ENCODE results near the gene SYNE1. TPM values are rescaled to one million over a fixed set of nuclear protein-coding genes. Genes with fewer than 3 reads are reported as not detected.

Gene SYNE1
- polyA plus RNA-seq, 1 donor, result 105 TPM

DNA sequence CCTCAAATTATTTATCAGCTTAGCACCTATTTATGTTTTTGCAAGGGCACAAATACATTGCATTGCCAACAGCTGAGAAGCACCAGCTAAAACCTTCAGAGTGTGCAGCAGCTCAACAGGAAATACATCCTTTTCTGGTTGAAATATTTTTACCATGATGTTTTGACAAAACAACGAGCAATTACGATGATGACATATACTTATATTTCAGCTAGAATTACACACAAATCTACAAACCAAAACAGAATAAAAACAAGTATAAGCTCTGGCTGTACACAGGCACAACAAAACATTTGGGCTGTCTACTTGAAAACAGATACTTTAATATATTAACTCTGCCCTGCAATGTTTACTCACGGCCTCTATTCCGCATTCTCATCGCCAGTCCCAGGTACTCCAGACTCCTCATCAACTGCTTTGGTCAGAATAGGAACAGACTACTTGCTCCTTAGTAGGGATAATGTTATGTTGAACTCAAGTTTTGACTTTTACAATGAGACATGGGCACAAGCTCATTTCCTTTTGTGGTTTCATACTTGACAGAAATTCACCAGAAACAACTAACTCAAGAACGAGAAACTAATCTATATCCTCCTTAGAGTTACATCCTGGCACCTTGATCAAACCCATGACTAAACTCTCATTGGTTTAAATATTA, 452.1 kb downstream of the SYNE1 start:
- DNase-seq, result no peak

DNA sequence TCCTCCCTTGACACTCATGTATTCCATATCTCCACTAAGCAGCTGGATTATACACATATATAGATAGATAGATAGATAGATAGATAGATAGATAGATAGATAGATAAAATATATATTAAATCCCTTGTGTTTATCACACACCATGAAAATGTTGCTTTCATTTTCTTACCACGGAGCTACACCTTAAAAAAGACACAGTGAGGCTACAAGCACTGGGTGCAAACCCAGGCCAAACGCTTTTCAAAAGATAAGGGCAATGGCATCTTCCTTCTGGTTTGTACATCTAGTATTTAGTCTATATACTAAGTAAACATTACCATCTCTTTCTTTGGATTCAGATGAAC, 452.6 kb downstream of the SYNE1 start:
- DNase-seq, result no peak

DNA sequence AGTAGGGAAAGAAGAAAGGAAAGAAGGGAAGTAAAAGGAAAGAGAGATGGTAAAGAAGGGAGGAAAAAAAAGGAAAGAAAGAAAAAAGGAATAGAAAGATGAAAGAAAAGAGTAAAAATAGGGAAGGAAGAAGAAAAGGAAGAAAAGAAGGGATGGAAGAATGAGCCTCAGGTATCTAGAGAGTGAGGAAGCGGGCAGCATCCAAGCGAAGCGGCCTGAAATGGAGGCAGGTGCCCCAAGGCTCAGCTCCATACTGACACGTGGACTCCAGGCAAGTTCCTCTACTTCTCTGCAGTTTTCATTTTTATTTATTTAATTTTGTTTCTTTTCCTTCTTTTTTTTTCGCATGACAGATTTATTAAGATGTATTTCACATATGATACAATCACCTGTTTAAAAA, 456.6 kb downstream of the SYNE1 start:
- no peak for DNase-seq

DNA sequence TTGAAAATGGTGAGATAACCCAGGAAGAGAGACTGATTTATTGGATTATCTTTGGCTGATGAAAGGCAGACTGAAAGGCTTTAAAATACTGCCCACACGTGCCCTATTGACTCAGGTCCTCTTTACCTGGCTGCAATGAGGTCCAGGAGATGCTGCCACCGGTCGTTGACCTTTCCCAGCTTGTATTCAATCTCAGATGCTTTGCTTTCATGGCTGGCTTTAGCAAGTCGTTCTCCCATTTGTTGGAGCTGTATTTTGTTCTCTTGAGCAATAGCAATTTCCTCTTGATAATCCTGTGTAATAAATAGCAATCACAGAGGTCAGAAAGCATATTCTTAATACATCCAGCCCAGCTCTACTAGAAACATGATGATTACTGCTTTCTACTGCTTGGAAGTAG, 460.9 kb downstream of the SYNE1 start:
- no peak for DNase-seq

DNA sequence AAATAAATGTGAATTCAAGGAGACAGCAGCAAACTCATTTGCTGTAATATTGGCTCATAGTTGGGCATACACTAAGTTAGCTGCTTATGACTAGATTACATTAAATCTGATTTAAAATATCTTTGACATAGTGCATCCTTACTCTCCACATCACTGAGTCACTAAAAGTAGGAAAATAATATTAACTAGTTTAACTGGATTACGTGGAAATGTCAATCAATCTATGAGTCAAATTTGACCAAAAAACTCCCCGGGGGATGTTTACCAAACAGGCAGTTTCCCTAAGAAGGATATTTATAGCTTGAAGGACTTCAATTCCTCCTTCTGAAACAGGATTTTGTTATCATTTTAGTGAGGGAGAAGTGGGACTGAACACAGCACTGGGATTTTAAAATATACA, 463.2 kb downstream of the SYNE1 start:
- no peak for DNase-seq

DNA sequence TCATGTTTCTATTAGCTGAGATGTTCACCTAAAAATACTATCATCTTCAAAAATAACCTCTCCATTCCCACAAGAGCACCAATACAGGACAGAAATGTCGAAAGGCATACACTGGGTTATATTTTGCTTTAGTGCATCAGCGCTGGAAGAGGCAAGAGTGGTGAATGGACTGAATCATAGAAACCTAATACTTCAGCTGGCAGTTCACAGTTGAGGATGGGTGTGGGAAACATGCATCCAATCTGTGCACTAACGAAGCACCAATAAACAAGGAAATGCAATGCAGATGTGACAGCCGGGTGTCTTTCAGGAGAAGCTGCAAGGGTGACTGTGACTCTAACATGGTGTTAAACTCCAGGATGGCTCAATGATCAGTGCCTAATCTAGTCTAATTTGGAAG, 463.8 kb downstream of the SYNE1 start:
- DNase-seq, result no peak

DNA sequence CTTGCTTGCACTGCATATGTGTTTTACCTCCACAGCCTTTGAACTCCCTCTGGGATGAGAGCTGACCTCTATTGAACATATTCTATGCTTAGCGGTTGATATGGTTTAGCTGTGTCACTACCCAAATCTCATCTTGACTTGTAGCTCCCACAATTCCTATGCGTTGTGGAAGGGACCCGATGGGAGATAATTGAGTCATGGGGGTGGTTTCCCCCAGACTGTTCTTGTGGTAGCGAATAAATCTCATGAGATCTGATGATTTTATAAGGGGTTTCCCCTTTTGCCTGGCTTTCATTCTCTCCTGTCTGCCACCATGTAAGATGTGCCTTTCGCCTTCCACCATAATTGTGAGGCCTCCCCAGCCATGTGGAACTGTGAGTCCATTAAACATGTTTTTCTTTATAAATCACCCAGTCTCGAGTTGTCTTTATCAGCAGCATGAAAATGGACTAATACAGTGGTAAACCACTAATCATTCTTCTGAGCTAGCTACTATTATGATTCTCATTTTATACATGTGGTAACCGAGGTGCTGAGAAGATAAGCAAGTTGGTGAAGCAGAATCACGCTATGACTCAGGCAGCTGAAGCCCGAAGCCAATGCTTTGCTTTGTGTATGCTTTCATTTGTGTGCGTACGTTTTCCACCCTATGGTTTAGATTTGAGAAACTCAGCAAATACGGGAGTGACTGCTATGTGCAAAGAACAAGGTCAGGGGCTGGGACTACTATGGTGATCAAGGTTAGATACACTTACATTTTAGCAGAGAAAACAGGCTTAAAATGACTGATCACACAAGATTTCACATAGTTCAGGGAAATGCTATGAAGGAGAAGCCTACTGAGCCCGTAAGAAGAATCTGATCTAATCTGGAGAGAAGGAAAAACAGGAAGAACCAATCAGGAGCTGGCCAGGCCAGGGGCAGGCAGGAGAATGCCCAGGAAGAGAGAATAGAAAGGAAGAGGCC, 466.2 kb downstream of the SYNE1 start:
- DNase-seq, result no peak

DNA sequence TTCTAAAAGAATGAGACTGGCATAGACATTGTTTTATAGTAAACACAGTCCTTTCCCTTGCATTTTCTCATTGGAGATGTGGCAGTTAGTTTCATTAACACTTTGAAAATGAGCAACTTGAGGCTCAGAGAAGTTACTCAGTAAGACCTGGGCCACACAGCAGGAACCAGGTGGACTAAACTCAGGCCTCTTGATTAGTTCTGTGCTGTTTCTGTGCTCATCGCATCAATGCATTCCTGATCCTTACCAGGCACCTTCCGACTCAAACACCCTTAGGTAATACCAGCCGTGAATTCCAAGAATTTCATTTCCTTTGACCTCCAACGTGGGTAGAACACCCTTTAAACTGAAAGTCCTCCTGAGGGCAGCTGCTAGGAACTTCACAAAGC, 466.9 kb downstream of the SYNE1 start:
- DNase-seq, result no peak

DNA sequence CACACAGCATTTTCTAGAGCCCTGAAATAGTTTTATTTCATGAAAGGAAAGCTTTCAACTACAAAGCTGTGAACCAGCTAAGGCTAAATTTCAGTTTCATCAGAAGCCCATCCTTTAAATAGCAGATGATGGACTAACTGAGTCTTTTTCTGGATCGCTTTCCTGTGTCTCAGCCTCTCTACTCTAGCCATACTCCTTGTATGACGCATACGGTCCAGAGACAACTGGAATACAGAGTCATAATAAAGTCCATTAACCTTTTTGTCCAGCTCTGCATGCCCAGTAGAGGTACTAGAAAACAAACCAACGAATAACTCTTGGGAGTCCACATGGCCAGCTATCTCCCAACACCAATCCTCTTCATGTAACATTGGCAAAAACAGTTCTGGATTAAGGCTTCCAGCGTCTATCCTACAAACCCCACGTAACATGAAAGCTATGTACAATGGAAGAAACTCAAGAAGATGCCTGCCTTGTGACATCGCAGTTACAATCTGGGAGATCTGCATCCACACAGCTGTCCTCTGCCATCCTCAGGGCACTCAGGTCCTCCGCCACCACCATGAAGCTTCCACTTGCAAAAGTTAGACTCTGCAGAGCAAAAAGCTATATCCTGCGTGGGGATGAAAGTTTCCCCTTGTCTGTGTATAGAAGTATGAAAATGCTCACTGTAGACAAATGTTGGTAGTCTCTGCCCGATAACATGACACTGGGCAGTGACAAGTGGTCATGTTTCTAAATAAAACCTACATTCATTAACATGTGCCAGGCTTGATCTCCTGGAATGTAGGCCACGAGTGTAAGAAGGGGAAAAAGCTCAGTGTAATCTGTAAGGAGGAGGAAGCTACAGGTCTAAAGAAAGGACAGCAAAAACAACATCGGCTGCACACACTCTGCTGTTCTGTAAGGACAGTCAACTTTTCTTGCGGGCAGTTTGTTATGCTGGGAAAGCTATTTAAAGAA, 469.2 kb downstream of the SYNE1 start:
- DNase-seq, result no peak

DNA sequence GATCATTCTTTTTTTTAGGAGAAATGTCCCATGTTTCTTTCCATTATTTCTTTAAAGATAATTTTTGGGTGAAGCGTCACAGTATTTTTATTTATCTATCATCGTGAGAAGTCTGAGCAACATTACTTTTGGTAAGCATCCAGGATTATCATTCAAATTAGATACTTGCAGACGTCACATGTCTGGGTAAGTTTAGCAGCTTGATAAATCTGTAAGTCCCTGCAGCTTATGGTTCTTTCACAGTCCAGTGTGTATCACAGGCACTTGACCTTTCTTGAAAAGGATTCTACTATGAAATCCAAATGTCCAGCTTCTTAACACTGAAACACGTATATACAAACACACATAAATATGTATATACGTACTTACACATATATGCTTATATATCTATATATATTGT, 470.3 kb downstream of the SYNE1 start:
- DNase-seq, result no peak

DNA sequence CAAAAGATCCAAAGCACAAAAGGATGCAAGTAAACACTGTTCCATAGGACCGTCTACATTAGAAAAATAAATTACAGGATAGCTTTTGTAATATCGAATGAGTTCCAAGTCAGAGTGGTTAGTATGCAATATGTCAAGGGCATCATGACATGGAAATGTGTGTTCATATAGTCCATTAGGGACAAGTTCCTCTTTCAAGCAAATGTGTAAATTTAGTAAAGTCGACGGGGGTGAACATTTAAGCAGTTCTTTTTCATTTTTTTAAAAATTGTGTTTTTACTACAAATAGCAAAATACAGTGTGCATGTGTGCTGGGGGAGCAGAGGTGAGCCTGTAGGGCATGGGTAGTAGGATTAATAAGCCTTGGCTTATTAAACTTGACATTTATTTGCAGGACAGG, 470.7 kb downstream of the SYNE1 start:
- DNase-seq, result no peak

DNA sequence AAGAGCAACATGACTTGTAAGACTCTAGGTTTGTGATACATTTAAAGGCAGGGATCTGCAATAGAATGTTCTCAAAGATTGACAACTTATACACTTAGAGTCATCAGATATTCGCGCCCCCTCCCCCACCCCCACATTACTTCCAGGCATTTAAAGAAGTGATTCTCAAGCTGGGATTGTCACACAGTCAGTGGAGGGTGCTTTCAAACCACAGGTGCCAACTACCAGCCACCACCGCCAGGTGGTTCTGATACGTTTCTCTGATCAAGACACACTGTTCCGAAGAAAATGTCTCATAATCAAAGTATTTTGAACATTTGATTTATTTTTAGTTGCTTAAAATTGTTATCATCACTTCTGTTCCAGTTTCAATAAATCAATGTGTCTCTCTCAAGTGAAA, 472.2 kb downstream of the SYNE1 start:
- no peak for DNase-seq

DNA sequence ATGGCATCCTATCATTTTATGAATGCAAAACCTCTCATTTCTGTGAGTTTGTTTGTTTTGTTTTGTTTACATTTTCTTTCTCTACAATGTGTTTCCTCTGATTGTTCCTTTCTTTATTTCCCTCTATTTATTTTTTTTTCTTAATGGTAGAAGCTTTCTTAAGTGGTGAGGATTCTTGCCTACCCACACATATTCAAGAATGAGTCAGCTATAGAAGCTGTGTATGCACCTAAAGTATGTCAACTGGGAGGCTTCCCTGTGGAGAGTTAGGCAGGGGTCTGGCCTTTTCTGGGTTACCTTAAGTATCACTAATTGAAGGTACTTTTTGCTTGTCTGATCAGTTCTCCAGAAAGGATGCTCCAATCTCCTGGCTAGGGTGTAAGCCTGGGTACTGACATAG, 475.7 kb downstream of the SYNE1 start:
- no peak for DNase-seq

DNA sequence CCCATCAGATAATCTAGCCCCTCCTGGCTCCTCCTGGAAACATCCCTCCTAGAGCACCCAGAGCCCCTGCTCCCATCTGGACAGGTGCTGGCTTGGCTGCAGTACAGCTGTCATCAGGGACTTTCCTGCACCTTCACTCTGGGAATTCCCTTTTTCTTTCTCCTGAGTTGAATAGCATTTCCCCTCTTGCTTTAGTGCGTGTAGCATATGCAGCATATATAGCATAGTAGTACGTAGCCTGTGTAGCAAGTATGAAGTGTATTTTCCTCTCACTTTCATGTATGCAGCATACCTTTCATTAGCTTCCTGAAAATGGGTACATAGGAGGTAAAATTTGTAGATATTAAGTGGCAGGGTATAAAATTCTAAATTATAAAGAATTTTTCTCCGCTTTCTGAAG, 476.8 kb downstream of the SYNE1 start:
- DNase-seq, result no peak

DNA sequence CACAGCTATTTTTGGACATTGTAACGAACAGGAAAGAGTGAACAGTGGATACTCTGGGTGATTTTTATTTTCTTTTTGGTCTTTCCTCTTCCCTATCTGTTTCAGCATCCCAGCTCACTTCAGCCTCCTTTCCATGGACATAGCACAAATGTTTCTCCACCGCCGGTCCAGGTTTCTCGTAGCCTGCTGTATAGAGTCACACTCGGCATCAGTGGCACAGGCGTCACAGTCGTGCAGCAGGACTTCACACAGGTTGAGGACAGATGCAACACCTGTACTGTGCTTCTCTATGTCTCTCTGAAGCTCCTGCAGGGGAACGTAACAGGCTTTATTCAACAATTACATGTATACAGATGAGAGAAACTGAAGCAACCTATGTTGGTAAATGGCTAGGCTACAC, 481.4 kb downstream of the SYNE1 start:
- no peak for DNase-seq

DNA sequence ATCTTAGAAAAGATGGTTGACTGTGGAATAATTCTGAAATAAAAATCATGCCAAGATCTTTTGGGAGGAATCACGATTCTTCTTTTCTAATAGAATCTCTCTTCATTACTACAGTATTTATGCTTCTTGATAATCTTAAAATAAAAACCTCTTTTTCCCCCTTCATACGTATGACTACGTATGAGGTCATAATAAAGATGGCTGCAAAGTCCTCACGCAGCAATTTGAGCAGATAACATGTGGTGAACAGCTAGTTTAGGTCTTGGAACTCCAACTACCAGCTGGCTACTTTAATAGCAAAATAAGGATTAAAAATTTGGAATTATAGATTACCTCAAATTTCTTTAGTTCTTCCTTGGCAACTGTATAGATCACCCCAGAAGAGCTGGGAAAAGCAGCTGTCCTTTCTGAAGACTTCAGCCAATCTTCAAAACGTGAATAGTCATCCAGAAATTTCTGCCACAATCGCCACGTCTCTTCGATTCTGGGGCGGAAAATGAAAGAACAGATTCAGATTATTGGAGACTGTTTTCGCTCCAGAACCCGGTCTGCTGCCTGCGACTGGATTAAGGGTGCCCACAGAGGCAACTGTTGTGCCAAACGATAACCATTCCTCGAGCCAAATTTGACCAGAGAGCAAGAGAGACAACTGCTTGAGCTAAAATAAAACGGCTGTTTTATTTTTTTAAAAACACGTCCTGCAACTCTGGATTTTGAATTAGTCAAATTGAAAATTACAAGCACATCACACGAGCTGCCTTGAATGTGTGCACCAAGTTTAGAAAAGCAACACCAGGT, 482.4 kb downstream of the SYNE1 start:
- no peak for DNase-seq

DNA sequence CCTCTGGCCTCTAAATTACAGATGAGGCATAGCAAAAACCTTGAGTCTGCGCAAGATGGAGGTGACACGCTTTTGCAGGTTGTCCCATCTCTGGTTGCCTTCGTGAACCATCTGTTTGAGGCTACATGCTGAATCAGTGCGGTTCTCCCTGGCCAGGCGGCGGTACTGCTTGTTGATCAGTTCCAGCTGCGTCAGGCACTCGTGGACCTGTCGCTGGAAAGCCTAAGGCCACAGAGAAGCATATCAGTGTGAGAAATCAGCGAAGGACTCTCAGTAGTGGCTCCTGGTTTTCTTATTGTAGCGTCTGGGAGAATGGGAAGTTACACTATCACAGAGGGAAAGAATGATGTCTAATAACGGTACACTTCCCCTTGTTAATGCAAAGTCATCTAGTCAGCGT, 485.2 kb downstream of the SYNE1 start:
- no peak for DNase-seq

DNA sequence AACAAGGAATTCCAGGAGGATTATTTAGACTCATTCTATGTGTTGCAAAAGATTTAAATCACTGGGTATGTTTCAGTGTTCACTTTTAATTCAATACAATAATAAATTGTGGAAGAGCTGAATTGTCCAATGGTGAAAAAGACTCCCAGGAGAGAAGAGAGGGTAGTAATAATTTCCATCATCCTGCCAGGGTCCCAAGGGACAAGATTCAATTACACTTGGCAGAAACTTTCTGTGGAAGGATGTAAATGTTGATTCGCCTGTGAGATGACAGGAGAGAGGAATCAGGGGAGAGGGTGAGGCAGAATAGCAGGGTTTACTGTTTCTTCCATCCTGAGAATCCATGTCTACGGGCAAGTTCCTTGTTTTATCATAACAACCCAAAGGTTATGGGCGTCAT, 487.0 kb downstream of the SYNE1 start:
- DNase-seq, result no peak

DNA sequence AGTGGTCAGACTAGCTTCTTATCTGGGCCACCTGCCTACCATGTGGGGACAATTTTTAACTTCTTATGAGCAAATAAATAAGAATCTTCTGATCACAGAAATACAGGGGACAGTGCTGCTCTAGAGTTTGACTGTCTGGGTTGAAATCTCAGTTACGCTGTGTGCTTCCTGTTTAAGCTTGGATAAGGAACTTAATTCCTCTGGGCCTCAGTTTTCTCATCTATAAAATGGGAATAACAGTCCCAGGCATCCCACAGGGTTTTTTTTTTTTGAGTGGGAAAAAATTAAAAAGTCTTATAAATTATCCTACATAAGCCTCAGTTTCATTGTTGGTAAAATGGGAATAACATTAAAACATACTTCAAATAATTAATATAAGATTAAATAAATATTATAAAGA, 488.8 kb downstream of the SYNE1 start:
- no peak for DNase-seq

DNA sequence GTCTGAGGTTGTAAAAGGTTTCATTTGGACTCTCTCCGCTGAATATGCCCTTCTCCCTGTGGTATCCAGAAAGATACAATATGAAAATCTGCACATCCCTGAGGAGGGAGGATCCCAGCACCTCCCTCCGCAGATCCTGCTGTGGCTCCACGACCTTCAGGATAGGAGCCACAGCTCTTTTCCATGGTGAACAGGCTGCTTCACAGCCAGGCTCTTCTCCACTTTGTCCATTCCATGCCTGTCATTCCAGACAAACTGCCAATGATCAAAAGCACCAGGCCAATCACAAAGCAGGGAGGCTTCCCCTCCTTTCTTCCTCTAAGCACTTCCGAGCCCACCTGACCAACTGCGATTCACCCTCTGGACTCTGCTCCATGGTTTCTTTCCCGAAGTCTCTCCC, 489.9 kb downstream of the SYNE1 start:
- no peak for DNase-seq

DNA sequence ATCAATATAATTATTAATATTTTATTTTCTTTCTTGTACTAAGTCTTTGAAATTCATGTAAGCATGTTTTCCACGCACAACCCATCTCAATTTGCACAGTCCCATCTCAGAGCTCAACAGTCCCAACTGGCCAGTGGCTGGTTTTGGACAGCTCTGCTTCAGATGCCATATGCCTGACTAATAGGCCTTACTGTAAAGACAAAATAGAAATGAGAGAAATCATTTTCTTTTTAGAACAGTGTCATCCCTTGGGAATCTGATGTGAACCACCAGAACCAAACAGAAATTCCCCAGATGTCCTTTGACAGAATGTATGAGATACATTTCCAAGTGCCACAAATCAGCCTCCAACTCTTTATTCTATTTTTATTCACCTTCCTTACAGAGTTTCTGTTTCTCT, 490.8 kb downstream of the SYNE1 start:
- DNase-seq, result no peak

DNA sequence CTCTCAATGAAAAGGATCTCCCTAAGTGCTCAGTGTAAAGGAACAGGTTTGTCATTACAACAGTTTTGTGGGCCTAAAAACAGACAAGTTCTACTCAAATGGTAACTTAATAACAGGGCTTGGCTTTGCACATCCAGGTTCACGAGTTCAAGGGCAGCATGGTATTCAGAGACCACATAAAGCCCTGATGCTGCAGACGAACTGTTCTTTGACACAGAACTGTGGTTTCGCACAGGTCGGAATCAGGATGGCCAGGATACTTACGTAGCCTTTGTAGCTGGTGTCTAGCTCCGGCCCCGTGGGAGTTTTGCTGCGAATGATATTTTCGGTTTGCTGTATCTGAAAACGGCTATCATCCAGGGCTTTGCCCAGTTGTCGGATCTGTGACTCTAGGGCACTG, 493.8 kb downstream of the SYNE1 start:
- no peak for DNase-seq

All from left kidney (tissue), 2 donors.